Memory B cell (primary cell): ENCODE results near the gene HOXD8.

Experiments
- ATAC-seq: fragments of 150-1000 bp; cut with Tn5 transposase; 2 replicates; pipeline ENCODE4 v1.10.0; 2021; ENCODE audit warnings: low read depth, mild to moderate bottlenecking, moderate library complexity
- DNase-seq, 2 donors: peaks; one replicate each; pipeline ENCODE4 v3.0.0; 2022; ENCODE audit warnings: low spot score in 2 of 2
- H3K27ac Mint-ChIP-seq: one replicate; pipeline ENCODE4 v1.8.0; 2022; ENCODE audit warnings: mild to moderate bottlenecking, moderate library complexity, mixed read lengths
- H3K27me3 Mint-ChIP-seq: one replicate; pipeline ENCODE4 v1.8.0; 2022; ENCODE audit warnings: mixed read lengths
- H3K36me3 Mint-ChIP-seq: one replicate; pipeline ENCODE4 v1.8.0; 2022; ENCODE audit warnings: mild to moderate bottlenecking, mixed read lengths
- H3K4me1 Mint-ChIP-seq: one replicate; pipeline ENCODE4 v1.8.0; 2022; ENCODE audit warnings: mixed read lengths
- H3K4me3 Mint-ChIP-seq: one replicate; pipeline ENCODE4 v1.8.0; 2022; ENCODE audit warnings: mild to moderate bottlenecking, moderate library complexity, mixed read lengths
- H3K9me3 Mint-ChIP-seq: one replicate; pipeline ENCODE4 v1.8.0; 2022; ENCODE audit warnings: mixed read lengths

The HOXD8 gene

GRCh38 chr2:176128982-176129796 lies at the start of gene HOXD8:
TSS of gene HOXD8 (plus strand) at chr2:176129705. CDS start at chr2:176130367, 662 bp downstream.
- no peak within 1 kb of the TSS for H3K4me3 Mint-ChIP-seq
- ATAC-seq (no peak), DNase-seq (no peak)
- peaks cover 5% of the 10 kb centered on the region for H3K4me1 Mint-ChIP-seq
- peak within 1 kb of the TSS; percentile 78 for H3K27ac Mint-ChIP-seq
- peaks cover 2% of the 10 kb centered on the region for H3K36me3 Mint-ChIP-seq
- H3K27me3 Mint-ChIP-seq: peaks cover 34% of the 10 kb centered on the region
- no peaks in the 10 kb centered on the region for H3K9me3 Mint-ChIP-seq

GRCh38 chr2:176079831-176080539 lies 49.5 kb upstream of the HOXD8 start:
- no peak for ATAC-seq
- Mint-ChIP-seq H3K27ac (peak overlapping the region; percentile 84), H3K36me3 (peaks cover 2% of the 10 kb centered on the region), H3K4me3 (peak overlapping the region; percentile 32), H3K9me3 (peaks cover 1% of the 10 kb centered on the region), H3K27me3 (peaks cover 37% of the 10 kb centered on the region), H3K4me1 (peaks cover 4% of the 10 kb centered on the region)
- DNase-seq: no peak

DNA sequence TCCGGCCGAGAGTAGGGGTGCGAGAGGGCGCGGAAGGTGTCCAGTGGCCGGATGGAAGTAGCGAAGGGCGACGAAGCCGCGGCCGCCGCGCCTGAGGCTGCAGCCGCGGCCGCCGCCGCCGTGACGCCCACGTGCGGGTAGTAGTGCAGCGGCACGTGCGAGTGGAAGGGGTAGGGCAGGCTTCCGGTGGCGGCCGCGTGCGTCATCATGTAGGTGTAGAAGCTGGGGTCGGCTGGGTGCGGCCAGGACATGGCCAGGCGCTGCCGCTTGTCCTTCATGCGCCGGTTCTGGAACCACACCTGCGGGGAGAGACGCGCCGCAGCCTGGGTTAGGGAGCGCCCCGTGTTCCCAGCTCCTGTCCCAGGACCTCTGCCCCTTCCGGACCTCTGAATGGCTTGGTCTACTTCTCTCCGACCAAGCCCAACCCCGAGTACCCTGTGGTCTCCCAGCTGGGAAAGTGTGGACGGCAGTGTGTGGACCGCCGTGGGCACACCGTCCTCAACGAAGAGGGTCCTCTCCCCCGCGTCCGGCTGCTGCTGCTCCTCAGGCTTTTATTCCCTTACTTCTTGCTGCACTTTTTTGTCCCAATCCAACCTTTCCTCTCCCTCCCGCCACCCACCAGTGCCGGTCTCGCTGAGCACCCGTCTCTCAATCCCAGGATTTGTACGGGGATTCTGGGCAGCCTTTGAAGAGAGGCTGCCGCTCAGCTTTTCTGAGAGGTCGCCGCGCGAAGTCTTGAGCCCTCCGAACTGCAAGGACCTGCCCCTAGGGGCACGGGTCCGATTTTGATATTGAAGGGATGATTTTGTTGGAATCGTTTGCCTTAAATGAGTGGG lies 48.7 kb upstream of the HOXD8 start:
- peaks cover 4% of the 10 kb centered on the region for H3K4me1 Mint-ChIP-seq
- H3K36me3 Mint-ChIP-seq: peaks cover 2% of the 10 kb centered on the region
- peaks cover 36% of the 10 kb centered on the region for H3K27me3 Mint-ChIP-seq
- DNase-seq (no peak), ATAC-seq (no peak)
- H3K27ac Mint-ChIP-seq: no peak overlapping the region
- peaks cover 2% of the 10 kb centered on the region for H3K9me3 Mint-ChIP-seq
- no peak overlapping the region for H3K4me3 Mint-ChIP-seq

DNA sequence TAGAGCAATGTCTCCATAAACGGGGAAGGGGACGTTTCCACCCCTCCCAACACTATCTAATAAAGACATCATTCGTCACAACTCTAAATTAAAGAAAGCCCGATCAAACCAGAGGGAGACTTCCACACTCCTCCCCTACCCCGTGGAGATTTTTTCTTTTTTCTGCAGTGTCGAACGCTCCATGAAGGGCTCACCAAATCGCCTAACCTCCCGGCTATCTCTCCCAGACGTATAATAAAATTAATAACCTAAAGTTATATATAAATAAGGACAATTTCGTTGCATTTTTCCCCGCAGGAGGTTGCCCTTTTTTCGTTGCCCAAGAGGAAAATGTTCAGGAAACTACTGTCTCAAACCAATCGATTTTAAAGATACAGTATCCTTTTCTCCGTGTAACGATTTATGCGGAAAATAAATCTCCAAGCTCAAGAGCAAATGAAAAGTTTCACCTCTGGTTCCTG lies 48.1 kb upstream of the HOXD8 start:
- Mint-ChIP-seq H3K4me1 (peaks cover 4% of the 10 kb centered on the region), H3K27me3 (peaks cover 33% of the 10 kb centered on the region), H3K9me3 (peaks cover 1% of the 10 kb centered on the region), H3K4me3 (no peak overlapping the region), H3K27ac (peak overlapping the region; percentile 73), H3K36me3 (peaks cover 2% of the 10 kb centered on the region)
- DNase-seq: peak in 1 of 2 donors; percentile 9
- no peak for ATAC-seq

GRCh38 chr2:176081837-176082524 lies 47.5 kb upstream of the HOXD8 start:
- no peak overlapping the region for H3K4me3 Mint-ChIP-seq
- peaks cover 4% of the 10 kb centered on the region for H3K4me1 Mint-ChIP-seq
- peaks cover 2% of the 10 kb centered on the region for H3K36me3 Mint-ChIP-seq
- peaks cover 35% of the 10 kb centered on the region for H3K27me3 Mint-ChIP-seq
- peaks cover 1% of the 10 kb centered on the region for H3K9me3 Mint-ChIP-seq
- peak overlapping the region; percentile 73 for H3K27ac Mint-ChIP-seq
- DNase-seq (peak in 1 of 2 donors; percentile 23), ATAC-seq (no peak)

- no peak for ATAC-seq
- Mint-ChIP-seq H3K9me3 (peaks cover 1% of the 10 kb centered on the region), H3K27me3 (peaks cover 37% of the 10 kb centered on the region)
These were observed 47.0 kb upstream of the HOXD8 start for GRCh38 chr2:176082525-176082823.

GRCh38 chr2:176082824-176083751 lies 46.4 kb upstream of the HOXD8 start:
- Mint-ChIP-seq H3K4me3 (no peak overlapping the region), H3K27ac (peak overlapping the region; percentile 58), H3K27me3 (peaks cover 37% of the 10 kb centered on the region), H3K36me3 (peaks cover 2% of the 10 kb centered on the region), H3K4me1 (peaks cover 4% of the 10 kb centered on the region), H3K9me3 (peaks cover 1% of the 10 kb centered on the region)
- DNase-seq: no peak
- ATAC-seq: no peak

More at GRCh38 chr2:176082525-176082823, 47.0 kb upstream of the HOXD8 start:
- no peak for DNase-seq
- H3K4me3 Mint-ChIP-seq: no peak overlapping the region
- no peak overlapping the region for H3K27ac Mint-ChIP-seq
- peaks cover 4% of the 10 kb centered on the region for H3K4me1 Mint-ChIP-seq
- H3K36me3 Mint-ChIP-seq: peaks cover 2% of the 10 kb centered on the region

DNA sequence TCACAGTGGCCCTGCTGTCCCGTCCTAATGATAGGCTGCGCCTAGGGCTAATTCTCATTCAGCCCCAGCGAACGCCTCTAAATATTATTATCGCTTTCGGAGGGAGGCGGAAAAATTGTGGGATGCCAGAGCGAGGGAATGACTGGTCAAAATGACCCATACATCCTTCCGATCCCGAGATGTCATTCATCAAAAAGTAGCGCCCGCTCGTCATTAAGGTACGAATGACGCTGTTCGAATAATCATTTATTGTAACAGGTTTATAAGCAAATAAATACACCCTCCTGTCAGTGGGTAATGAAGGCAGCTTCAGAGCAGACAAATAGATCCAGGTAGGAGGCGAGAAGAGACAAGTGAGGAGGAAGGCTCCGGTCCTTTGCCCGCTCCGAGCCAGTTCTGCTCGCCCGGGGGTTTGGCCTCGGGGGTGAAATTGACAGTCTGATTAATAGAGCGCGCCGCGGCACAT lies 45.7 kb upstream of the HOXD8 start, which contains the start of gene EVX2:
TSS of gene EVX2 (minus strand) at position 167 of the 466 bp plus-strand sequence. CDS start 186 bp downstream, outside the sequence.
- H3K4me3 Mint-ChIP-seq: no peak within 1 kb of the TSS
- ATAC-seq: no peak
- H3K27me3 Mint-ChIP-seq: peaks cover 35% of the 10 kb centered on the region
- H3K9me3 Mint-ChIP-seq: peaks cover 1% of the 10 kb centered on the region
- no peak for DNase-seq
- H3K4me1 Mint-ChIP-seq: peaks cover 7% of the 10 kb centered on the region
- peak within 1 kb of the TSS; percentile 58 for H3K27ac Mint-ChIP-seq
- H3K36me3 Mint-ChIP-seq: peaks cover 2% of the 10 kb centered on the region

- Mint-ChIP-seq H3K9me3 (peaks cover 1% of the 10 kb centered on the region), H3K4me3 (no peak overlapping the region)
These were observed 44.8 kb upstream of the HOXD8 start for GRCh38 chr2:176084611-176085119.

DNA sequence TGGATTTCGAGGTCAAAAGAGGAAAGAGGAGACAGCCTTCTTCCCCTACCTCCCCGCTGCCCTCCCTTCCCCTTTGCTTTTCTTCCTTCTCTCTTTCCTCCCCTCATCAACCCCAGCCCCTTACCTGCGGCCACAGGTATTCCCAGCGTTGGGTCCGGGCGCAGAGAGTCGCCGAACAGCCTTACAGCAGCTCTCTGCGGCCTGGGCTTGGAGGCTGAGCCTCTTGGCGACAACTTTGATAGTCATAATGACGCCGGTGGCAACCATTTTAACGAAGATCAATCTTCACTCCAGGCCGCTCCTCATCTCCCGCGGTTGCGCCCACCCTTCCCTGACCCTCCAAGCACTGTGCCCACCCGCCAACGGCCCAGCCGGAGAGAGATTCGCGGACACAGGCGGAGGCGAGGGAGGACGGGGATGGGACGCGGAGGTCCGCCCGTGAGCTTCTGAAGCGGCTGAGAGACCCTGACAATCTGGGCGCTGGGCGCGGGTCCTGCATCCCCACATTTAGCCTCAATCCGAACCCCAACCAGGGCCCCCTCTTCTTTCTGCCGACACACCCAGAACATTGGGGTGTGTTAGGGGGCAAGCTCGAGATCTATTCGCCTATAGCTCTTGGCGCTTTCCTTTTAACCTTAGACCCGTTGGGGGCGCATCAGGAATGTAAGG lies 44.3 kb upstream of the HOXD8 start:
- peaks cover 32% of the 10 kb centered on the region for H3K27me3 Mint-ChIP-seq
- no peak for ATAC-seq
- H3K36me3 Mint-ChIP-seq: no peaks in the 10 kb centered on the region
- peaks cover 1% of the 10 kb centered on the region for H3K9me3 Mint-ChIP-seq
- no peak overlapping the region for H3K27ac Mint-ChIP-seq
- H3K4me1 Mint-ChIP-seq: peaks cover 3% of the 10 kb centered on the region
- peak in 1 of 2 donors; percentile 15 for DNase-seq
- no peak overlapping the region for H3K4me3 Mint-ChIP-seq

More at GRCh38 chr2:176084611-176085119, 44.8 kb upstream of the HOXD8 start:
- H3K4me1 Mint-ChIP-seq: peaks cover 3% of the 10 kb centered on the region
- H3K27ac Mint-ChIP-seq: no peak overlapping the region
- ATAC-seq (no peak), DNase-seq (no peak)
- no peaks in the 10 kb centered on the region for H3K36me3 Mint-ChIP-seq
- H3K27me3 Mint-ChIP-seq: peaks cover 32% of the 10 kb centered on the region

- peaks cover 1% of the 10 kb centered on the region for H3K9me3 Mint-ChIP-seq
- H3K4me1 Mint-ChIP-seq: peaks cover 3% of the 10 kb centered on the region
- H3K4me3 Mint-ChIP-seq: no peak overlapping the region
- peaks cover 36% of the 10 kb centered on the region for H3K27me3 Mint-ChIP-seq
- ATAC-seq (no peak), DNase-seq (no peak)
- H3K27ac Mint-ChIP-seq: peak overlapping the region; percentile 35
- H3K36me3 Mint-ChIP-seq: no peaks in the 10 kb centered on the region
These were observed 43.4 kb upstream of the HOXD8 start for GRCh38 chr2:176085861-176086771.
